ENCODE data around the gene TBCK.

DNA sequence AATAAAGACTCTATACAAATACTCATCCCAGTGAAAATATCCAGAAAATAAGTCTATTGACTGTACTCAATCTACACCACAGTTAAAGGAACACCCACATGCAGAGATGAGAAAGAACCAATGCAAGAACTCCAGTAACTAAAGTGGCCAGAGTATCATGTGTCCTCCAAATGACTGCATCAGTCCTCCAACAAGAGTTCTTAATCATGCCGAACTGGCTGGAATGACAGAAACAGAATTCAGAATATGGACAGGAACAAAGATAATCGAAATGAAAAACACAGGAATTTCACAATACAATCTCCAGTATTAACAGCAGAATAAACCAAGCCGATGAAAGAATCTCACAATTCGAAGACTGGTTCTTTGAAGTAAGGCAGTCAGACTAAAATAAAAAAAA lies 210.3 kb downstream of the TBCK start:
- TF ChIP-seq, protein P1, sequence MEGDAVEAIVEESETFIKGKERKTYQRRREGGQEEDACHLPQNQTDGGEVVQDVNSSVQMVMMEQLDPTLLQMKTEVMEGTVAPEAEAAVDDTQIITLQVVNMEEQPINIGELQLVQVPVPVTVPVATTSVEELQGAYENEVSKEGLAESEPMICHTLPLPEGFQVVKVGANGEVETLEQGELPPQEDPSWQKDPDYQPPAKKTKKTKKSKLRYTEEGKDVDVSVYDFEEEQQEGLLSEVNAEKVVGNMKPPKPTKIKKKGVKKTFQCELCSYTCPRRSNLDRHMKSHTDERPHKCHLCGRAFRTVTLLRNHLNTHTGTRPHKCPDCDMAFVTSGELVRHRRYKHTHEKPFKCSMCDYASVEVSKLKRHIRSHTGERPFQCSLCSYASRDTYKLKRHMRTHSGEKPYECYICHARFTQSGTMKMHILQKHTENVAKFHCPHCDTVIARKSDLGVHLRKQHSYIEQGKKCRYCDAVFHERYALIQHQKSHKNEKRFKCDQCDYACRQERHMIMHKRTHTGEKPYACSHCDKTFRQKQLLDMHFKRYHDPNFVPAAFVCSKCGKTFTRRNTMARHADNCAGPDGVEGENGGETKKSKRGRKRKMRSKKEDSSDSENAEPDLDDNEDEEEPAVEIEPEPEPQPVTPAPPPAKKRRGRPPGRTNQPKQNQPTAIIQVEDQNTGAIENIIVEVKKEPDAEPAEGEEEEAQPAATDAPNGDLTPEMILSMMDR (IDR thresholded peaks at IDR 0.05 in 8 of 11, conservative IDR thresholded peaks at IDR 0.05 in 3 of 11) = no peak
- no peak for TF ChIP-seq POLR2A (IDR thresholded peaks at IDR 0.05)

Data from spleen (tissue), 7 donors.